Heart right ventricle (tissue), 16 donors: ENCODE measurements around the gene MAPKAP1. TPM values are rescaled to one million over a fixed set of nuclear protein-coding genes. Genes with fewer than 3 reads are reported as not detected.
A peak's percentile ranks its signal among the peaks of the same experiment; 100 is the strongest.

Source experiments
- ATAC-seq, 8 donors: fragments of 200-7000 bp; cut with Tn5 transposase; one replicate each; pipeline ENCODE4 v1.9.1; 2020; ENCODE audit warnings: mild to moderate bottlenecking in 8 of 8, moderate library complexity in 8 of 8, moderate number of reproducible peaks in 1 of 8
- DNase-seq, 2 donors: peaks; one replicate each; pipeline ENCODE4 v3.0.0-alpha.2; 2020
- H3K27ac ChIP-seq, 10 donors: fragments of 200-600 bp; sonication (generic) in 2 of 10; one replicate each; pipeline versions ENCODE4 v1.5.0 to v1.8.0; 2020 to 2022; ENCODE audit warnings: mild to moderate bottlenecking in 3 of 10
- H3K27me3 ChIP-seq, 7 donors: fragments of 200-600 bp; one replicate each; pipeline ENCODE4 v1.8.0; 2021 to 2022; ENCODE audit warnings: mild to moderate bottlenecking in 2 of 7
- H3K36me3 ChIP-seq, 9 donors: fragments of 200-600 bp; sonication (generic) in 1 of 9; one replicate each; pipeline versions ENCODE4 v1.5.0 to v1.8.0; 2020 to 2022; ENCODE audit warnings: mild to moderate bottlenecking in 2 of 9
- H3K4me1 ChIP-seq, 9 donors: fragments of 200-600 bp; sonication (generic) in 1 of 9; one replicate each; pipeline versions ENCODE4 v1.5.0 to v1.8.0; 2020 to 2022; ENCODE audit warnings: mild to moderate bottlenecking in 4 of 9
- H3K4me3 ChIP-seq, 10 donors: fragments of 200-600 bp; sonication (generic) in 2 of 10; one replicate each; pipeline versions ENCODE4 v1.5.0 to v1.8.0; 2020 to 2022; ENCODE audit warnings: mild to moderate bottlenecking in 7 of 10, moderate library complexity in 2 of 10
- H3K9me3 ChIP-seq, 11 donors: fragments of 200-600 bp in 10 of 11; sonication (generic) in 2 of 11; one replicate each; pipeline versions ENCODE4 v1.5.0 to v1.8.0; 2013 to 2022; ENCODE audit warnings: mild to moderate bottlenecking in 2 of 11, control low read depth in 1 of 11, moderate library complexity in 1 of 11
- WGBS, 2 donors: extraction: QIAGEN DNeasy Blood & Tissue Kit; methylation state at CpG; one replicate each; pipeline ENCODE4 v1.1.7; 2013; ENCODE audit warnings: inconsistent platforms in 1 of 2; 5-methylcytosine and 5-hydroxymethylcytosine counted together
- intact Hi-C, 10 donors: fragments of 100-400 bp; cut with DNase I; formaldehyde crosslinking; loops; one replicate each; pipeline versions ENCODE4 v1.11.1 to v1.14.2; 2022
- polyA plus RNA-seq, 2 donors: library from polyadenylated mRNA; stranded (reverse); fragments of 200-250 nt; gene quantifications; one replicate each; pipeline ENCODE4 v1.2.3, GENCODE V29; 2013
- total RNA-seq, 10 donors: library from RNA; stranded (reverse); fragmentation: NEBNext Ultra II Directional in 3 of 10; extraction: Animal tissue kit (Norgen Biotek cat#: 25700) in 3 of 10; gene quantifications; one replicate each; pipeline versions ENCODE4 v1.2.1 to v1.2.4, GENCODE V29; 2021 to 2023
- TF ChIP-seq, protein P1 (sequence below), 9 donors: fragments of 200-600 bp; sonication (generic) in 2 of 9; IDR thresholded peaks; one replicate each; pipeline versions ENCODE4 v1.5.0 to v1.8.0; 2021 to 2022; ENCODE audit warnings: antibody characterized with exemption in 9 of 9, mild to moderate bottlenecking in 5 of 9, moderate library complexity in 1 of 9
- donor health status: Arrhythmogenic right ventricular cardiomyopathy.
- donor health status: ischemic (EF 13 %, LVEDD 7.1; RV severe dilation, severe dysfunction).
- donor health status: healthy with polysubstance abuse.
- donor health status: DM: no; HTN: yes; CAD: no.
- donor health status: DM: no; HTN: no; CAD: no.
- donor health status: ischemic (EF 25% LVEDD 6.9; RV normal size, moderate dysfunction).
- donor health status: ischemic (EF 25% LVEDD 5.7; RV mildly dilated, moderate dysfunction).
- donor health status: healthy.
- donor health status: DM: yes; HTN: yes; CAD: no.
- donor health status: Ischemic cardiomyopathy.
- donor health status: ischemic (EF 35%, LVEDD 5.7; RV mildly dilated, moderate dysfunction).
- donor health status: nonischemic (EF 11% LVEDD 7.7; RV severe dilation, severe dysfunction).
- donor health status: DM: yes; HTN: yes; CAD: no.
- donor health status: PGD.
- donor health status: ischemic (EF 29% LVEDD 5.4; RV normal size, mild dysfunction).
- donor health status: nonischemic (EF 23%, LVEDD 6.1; RV moderate dilation, normal function).

MAPKAP1 gene
- total and polyA plus RNA-seq, 12 donors, result 102 to 143 (median 116) TPM

DNA sequence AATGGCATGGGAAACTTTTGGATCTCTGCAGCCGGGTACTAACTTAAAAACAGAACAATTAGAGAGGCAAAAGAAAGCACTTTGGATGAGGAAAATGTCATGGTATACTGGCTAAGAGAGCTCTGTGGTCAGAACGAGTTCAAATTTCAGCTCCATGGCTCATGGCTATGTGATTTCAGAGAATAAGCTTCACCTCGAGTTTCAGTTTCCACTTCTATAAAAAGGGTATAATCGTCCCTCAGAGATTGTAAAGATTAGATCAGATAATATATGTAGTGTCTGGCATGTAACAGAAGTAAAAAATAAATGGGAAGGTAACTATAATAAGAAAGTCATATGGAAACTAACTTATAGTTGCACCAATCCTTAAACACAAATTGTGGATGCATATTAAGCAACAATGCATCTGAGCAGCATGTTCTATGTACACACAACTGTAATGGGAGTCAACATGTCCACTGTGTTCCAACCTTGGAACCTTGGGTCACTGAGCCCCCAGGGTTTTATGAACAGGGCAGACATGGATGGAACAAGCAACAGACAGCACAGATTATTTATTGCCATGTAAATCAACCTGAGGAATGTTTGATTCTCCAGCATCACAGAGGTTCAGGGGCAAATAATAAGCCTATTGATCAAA is 145.4 kb downstream of the MAPKAP1 start:
- Histone ChIP-seq H3K36me3 (peaks cover 0 to 32% (median 0%) of the 10 kb centered on the region in 9 donors), H3K9me3 (no peaks in the 10 kb centered on the region), H3K27me3 (no peaks in the 10 kb centered on the region), H3K27ac (no peak overlapping the region), H3K4me3 (no peak overlapping the region), H3K4me1 (peaks cover 0 to 15% (median 7%) of the 10 kb centered on the region in 9 donors)
- no peak for DNase-seq
- ATAC-seq, result no peak
- TF ChIP-seq, protein P1, sequence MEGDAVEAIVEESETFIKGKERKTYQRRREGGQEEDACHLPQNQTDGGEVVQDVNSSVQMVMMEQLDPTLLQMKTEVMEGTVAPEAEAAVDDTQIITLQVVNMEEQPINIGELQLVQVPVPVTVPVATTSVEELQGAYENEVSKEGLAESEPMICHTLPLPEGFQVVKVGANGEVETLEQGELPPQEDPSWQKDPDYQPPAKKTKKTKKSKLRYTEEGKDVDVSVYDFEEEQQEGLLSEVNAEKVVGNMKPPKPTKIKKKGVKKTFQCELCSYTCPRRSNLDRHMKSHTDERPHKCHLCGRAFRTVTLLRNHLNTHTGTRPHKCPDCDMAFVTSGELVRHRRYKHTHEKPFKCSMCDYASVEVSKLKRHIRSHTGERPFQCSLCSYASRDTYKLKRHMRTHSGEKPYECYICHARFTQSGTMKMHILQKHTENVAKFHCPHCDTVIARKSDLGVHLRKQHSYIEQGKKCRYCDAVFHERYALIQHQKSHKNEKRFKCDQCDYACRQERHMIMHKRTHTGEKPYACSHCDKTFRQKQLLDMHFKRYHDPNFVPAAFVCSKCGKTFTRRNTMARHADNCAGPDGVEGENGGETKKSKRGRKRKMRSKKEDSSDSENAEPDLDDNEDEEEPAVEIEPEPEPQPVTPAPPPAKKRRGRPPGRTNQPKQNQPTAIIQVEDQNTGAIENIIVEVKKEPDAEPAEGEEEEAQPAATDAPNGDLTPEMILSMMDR (IDR thresholded peaks at IDR 0.05), result no peak
- WGBS, 2 donors, result 53 to 55% methylated on average over 4 of the region's 4 CpGs
- intact Hi-C loops, result loop anchor here in 6 of 10 donors (5.0 to 10.0 kb wide), 4 partner anchors 63 to 663 kb away; no protein-coding TSS in a partner anchor

DNA sequence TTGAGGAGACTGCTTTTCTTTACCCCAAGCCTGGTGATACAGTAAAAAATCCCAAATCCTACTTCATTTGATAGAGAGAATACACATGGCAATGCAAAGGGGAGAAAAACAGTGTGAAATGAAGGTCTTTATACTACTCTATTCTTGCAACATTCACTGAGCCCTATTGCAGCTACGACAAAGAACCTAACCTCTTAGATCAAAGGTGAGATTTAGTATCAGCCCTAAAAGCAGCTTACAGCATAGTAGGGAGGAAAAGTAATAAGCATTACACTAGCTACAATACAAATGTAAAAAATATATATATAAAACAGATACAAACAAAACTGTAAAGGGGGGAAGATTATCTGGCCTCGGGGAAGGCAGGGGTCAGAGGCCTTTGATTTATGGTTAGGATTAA is 147.1 kb downstream of the MAPKAP1 start:
- no peak overlapping the region for H3K4me3 ChIP-seq
- 86 to 88% methylated on average over 2 of the region's 2 CpGs for WGBS, 2 donors
- TF ChIP-seq, protein P1 (IDR thresholded peaks at IDR 0.05), result no peak
- intact Hi-C loops, result loop anchor here in 8 of 10 donors (2.0 to 10.0 kb wide), 10 partner anchors 65 to 667 kb away; partner anchors contain the start of gene PBX3 (in 2 of the 8)
- no peaks in the 10 kb centered on the region for H3K9me3 ChIP-seq
- H3K27me3 ChIP-seq, result no peaks in the 10 kb centered on the region
- DNase-seq, result no peak
- H3K4me1 ChIP-seq, result peaks cover 0 to 25% (median 7%) of the 10 kb centered on the region in 9 donors
- ATAC-seq, result no peak
- H3K27ac ChIP-seq, result no peak overlapping the region
- peaks cover 0 to 39% (median 0%) of the 10 kb centered on the region in 9 donors for H3K36me3 ChIP-seq

DNA sequence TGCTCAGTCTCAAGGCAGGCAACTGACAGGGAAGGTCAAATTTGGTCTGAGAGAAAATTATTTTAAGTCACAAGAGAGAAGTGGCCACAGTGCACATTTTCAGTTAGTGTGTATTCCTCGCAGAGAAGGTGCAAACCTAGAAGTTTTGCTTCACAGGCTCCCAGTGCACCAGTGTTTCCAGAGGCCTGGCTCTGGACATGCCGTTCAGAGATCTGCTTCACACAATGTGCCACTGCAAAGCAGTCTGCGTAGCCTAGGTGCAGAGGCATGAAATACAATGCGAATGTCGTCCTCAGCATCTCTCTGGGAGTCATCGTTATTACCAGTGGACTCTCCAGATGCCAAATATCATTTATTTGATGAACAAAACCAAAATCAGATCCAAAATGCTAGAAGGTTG is 147.8 kb downstream of the MAPKAP1 start:
- H3K27ac ChIP-seq, result peak overlapping the region in 3 of 10 donors; percentile 9 to 32 (median 30)
- 78 to 81% methylated on average over 6 of the region's 6 CpGs for WGBS, 2 donors
- H3K27me3 ChIP-seq, result no peaks in the 10 kb centered on the region
- peaks cover 0 to 25% (median 7%) of the 10 kb centered on the region in 9 donors for H3K4me1 ChIP-seq
- H3K9me3 ChIP-seq, result no peaks in the 10 kb centered on the region
- peak in 2 of 8 donors; percentile 32 to 86 for ATAC-seq
- H3K36me3 ChIP-seq, result peaks cover 0 to 39% (median 0%) of the 10 kb centered on the region in 9 donors
- no peak overlapping the region for H3K4me3 ChIP-seq
- intact Hi-C loops, result loop anchor here in 5 of 10 donors (2.0 to 10.0 kb wide), 8 partner anchors 68 to 668 kb away; partner anchors contain the start of gene PBX3 (in 2 of the 5)
- TF ChIP-seq, protein P1 (IDR thresholded peaks at IDR 0.05), result no peak
- no peak for DNase-seq

DNA sequence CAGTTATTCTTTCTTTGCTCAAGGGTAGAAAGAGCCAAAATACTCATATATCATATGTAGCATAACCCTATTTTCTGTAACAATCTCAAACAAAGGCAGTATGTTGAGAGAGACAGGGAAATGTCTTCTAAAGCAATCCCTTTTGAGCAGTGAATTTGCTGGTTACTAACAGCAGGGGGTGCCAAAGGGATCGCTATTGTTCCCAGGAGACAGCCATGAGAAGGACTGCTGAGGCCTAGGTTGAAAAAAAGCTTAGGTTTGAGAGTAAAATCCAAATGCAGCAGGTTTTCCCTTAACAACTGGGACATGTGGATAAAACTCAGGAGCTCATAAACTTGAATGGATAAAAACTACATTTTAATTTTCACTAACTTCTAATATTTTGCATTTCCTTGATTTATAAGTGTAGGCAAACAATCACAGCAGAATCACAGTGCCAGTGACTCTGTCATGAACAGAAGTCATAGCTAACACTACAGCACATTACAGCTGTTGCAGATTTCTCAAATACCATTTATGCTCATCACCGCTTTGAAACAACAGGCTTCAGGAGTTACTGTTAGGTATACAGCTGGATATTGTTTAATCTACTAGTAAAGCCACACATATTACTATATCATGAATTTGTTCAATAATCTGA is 148.4 kb downstream of the MAPKAP1 start:
- peak overlapping the region in 4 of 10 donors; percentile 9 to 35 (median 31) for H3K27ac ChIP-seq
- WGBS, 2 donors, result 45 to 51% methylated on average over 2 of the region's 2 CpGs
- H3K4me3 ChIP-seq, result no peak overlapping the region
- H3K4me1 ChIP-seq, result peaks cover 0 to 25% (median 7%) of the 10 kb centered on the region in 9 donors
- H3K9me3 ChIP-seq, result no peaks in the 10 kb centered on the region
- TF ChIP-seq, protein P1 (IDR thresholded peaks at IDR 0.05), result peak; percentile 40 to 86 (median 77)
- H3K27me3 ChIP-seq, result no peaks in the 10 kb centered on the region
- DNase-seq, result peak in 1 of 2 donors; percentile 70
- peak; percentile 57 to 83 (median 74) for ATAC-seq
- intact Hi-C loops, result loop anchor here in 5 of 10 donors (2.0 to 10.0 kb wide), 8 partner anchors 69 to 669 kb away; partner anchors contain the start of gene PBX3 (in 2 of the 5)
- peaks cover 0 to 39% (median 0%) of the 10 kb centered on the region in 9 donors for H3K36me3 ChIP-seq
